Ishikawa (cell line): ENCODE measurements around the gene KIF3A.

Experiments used
- EGR1 ChIP-seq: IDR thresholded peaks from 2 replicates; pipeline ENCODE4 v1.6.1; 2012
- RAD21 ChIP-seq: IDR thresholded peaks from 2 replicates; pipeline ENCODE4 v1.6.1; 2012; ENCODE audit warnings: low read depth

GRCh38 chr5:132754111-132754510 is 16.8 kb upstream of the KIF3A start:
- no peak for TF ChIP-seq EGR1
- no peak for TF ChIP-seq RAD21
